Muscle layer of duodenum (tissue), 2 donors: ENCODE data around the gene SNRPD3.

ENCODE experiments used
- H3K27ac ChIP-seq: one replicate; pipeline ENCODE4 v1.7.0; 2013; ENCODE audit warnings: mild to moderate bottlenecking, low read length
- H3K27me3 ChIP-seq: one replicate; pipeline ENCODE4 v1.7.0; 2013; ENCODE audit warnings: low read depth, mild to moderate bottlenecking, control low read depth, low read length
- H3K36me3 ChIP-seq, 2 donors: one replicate each; pipeline ENCODE4 v1.7.0; 2013; ENCODE audit warnings: low read length in 2 of 2, control low read depth in 1 of 2, mild to moderate bottlenecking in 1 of 2; ENCODE audit not compliant: insufficient read depth in 2 of 2, control insufficient read depth in 1 of 2
- H3K4me1 ChIP-seq, 2 donors: one replicate each; pipeline ENCODE4 v1.7.0; 2013; ENCODE audit warnings: low read length in 2 of 2, mild to moderate bottlenecking in 2 of 2, control low read depth in 1 of 2, moderate library complexity in 1 of 2; ENCODE audit not compliant: insufficient read depth in 2 of 2, control insufficient read depth in 1 of 2
- H3K4me3 ChIP-seq, 2 donors: one replicate each; pipeline ENCODE4 v1.7.0; 2013; ENCODE audit warnings: low read length in 2 of 2, low read depth in 1 of 2, mild to moderate bottlenecking in 1 of 2
- H3K9me3 ChIP-seq, 2 donors: one replicate each; pipeline ENCODE4 v1.7.0; 2013; ENCODE audit warnings: low read length in 2 of 2, control low read depth in 1 of 2, mild to moderate bottlenecking in 1 of 2; ENCODE audit not compliant: control insufficient read depth in 1 of 2
- donor health status: healthy.

Gene SNRPD3

GRCh38 chr22:24578355-24579257, 22.8 kb downstream of the SNRPD3 start:
- no peak overlapping the region for H3K4me3 ChIP-seq
- no peaks in the 10 kb centered on the region for H3K9me3 ChIP-seq
- no peak overlapping the region for H3K27ac ChIP-seq
- H3K27me3 ChIP-seq = no peaks in the 10 kb centered on the region
- peaks cover 6 to 9% of the 10 kb centered on the region in 2 donors for H3K4me1 ChIP-seq
- H3K36me3 ChIP-seq = peaks cover 16 to 27% of the 10 kb centered on the region in 2 donors

DNA sequence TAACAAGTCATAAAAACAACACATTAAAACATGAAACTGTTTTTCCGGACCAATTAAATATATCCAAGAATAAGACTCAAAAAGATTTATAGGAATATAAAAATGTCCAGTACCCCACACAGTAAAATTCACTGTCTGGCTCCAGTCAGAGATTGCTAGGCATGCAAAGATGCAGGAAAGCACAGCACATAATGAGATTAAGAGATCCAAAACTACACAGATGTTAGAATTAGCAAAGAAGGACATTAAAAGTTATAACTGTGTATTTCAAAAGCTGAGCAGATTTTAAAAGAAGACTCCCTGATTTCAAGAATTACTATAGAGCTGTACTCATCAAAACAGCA, 23.4 kb downstream of the SNRPD3 start:
- Histone ChIP-seq H3K27ac (no peak overlapping the region), H3K9me3 (no peaks in the 10 kb centered on the region), H3K36me3 (peaks cover 10 to 22% of the 10 kb centered on the region in 2 donors), H3K27me3 (no peaks in the 10 kb centered on the region), H3K4me3 (no peak overlapping the region), H3K4me1 (peaks cover 12 to 13% of the 10 kb centered on the region in 2 donors)

DNA sequence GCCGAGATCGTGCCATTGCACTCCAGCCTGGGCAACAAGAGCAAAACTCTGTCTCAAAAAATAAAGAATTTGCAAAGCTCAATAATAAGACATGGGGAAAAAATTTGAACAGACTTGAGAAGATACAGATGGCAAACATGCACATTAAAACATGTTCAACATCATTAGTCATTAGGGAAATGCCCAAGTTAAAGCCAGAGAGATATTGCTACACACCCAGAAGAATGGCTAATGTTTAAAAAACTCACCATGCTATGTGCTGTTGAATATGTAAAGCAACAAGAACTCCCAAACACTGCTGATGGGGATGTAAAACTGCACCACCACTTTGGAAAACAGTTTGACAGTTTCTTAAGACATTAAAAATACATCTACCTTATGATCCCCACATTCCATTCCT, 24.5 kb downstream of the SNRPD3 start:
- Histone ChIP-seq H3K4me3 (no peak overlapping the region), H3K27ac (no peak overlapping the region), H3K27me3 (no peaks in the 10 kb centered on the region), H3K9me3 (no peaks in the 10 kb centered on the region), H3K36me3 (peaks cover 5 to 15% of the 10 kb centered on the region in 2 donors), H3K4me1 (peaks cover 14% of the 10 kb centered on the region in 2 donors)

DNA sequence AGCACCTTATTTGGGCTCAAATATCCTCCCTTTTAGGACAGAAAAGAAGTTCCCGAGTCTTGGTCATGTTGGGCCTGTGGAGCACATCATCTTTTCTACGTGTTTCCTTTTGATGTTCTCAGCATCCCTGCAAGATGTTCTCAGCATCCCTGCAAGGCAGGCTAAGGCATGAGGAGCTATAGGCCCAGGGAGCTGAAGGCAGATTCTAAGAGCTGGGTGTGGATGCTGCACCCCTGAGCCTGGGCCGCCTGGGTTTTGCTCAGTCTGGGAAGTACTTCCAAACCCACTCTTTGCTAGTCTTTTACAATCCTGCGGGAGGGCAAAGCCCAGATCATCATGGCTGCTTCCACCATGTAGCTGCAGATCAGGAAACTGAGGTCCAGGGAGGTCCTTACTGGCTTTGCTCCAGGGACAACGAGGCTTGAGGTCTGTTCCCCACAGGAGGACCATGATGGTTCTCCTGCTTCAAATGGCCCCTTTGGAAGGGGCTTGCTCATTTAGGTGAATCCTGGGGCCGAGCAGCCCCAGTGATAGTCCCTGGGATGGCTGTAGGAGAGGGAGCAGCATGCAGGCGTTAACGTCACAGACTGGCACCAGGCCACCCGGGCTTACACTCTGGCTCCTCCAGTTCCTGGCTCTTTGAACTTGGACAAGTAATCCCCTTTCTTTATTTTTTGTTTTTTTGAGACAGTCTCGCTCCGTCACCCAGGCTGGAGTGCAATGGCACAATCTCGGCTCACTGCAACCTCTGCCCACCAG, 26.4 kb downstream of the SNRPD3 start:
- peaks cover 5 to 20% of the 10 kb centered on the region in 2 donors for H3K36me3 ChIP-seq
- H3K4me3 ChIP-seq = no peak overlapping the region
- H3K9me3 ChIP-seq = no peaks in the 10 kb centered on the region
- H3K27me3 ChIP-seq = no peaks in the 10 kb centered on the region
- peaks cover 14% of the 10 kb centered on the region in 2 donors for H3K4me1 ChIP-seq
- H3K27ac ChIP-seq = no peak overlapping the region

- peaks cover 12 to 14% of the 10 kb centered on the region in 2 donors for H3K4me1 ChIP-seq
- H3K9me3 ChIP-seq = no peaks in the 10 kb centered on the region
- H3K4me3 ChIP-seq = peak overlapping the region; percentile 13 to 31
- peak overlapping the region; percentile 47 for H3K27ac ChIP-seq
- H3K27me3 ChIP-seq = no peaks in the 10 kb centered on the region
- peaks cover 2 to 29% of the 10 kb centered on the region in 2 donors for H3K36me3 ChIP-seq
Measured at GRCh38 chr22:24583221-24584165, 27.7 kb downstream of the SNRPD3 start.

DNA sequence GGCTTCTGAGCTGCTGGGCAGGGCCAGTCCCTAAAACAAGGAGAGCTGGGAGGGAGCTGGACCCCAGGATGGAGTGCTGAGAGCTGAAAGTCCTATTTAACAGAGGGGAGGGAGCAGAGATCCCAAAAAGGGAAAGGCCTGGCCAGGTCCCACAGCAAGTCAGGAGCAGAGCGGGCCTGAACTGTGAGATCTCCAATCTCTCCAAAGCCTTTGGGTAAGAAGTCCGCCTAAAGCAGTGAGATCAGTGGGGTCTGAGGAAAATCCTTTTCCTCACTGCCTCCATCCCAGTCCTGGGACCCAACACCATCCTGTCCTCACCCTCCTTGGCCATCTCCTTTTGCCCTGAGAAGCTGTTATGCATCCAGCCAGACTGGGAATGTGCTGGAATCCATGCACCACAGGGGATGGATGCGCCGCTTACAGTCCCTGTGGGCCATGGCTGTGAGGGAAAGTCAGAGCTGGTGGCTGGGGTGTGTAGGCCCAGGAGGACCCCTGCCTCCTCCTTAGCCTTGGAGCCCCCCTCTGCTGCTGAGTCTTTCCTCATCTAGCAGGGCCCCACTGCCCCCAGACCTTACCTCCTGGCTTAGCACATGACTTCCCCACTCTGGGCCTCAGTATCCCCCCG, 28.5 kb downstream of the SNRPD3 start:
- peaks cover 9 to 17% of the 10 kb centered on the region in 2 donors for H3K4me1 ChIP-seq
- peaks cover 0 to 36% of the 10 kb centered on the region in 2 donors for H3K36me3 ChIP-seq
- no peaks in the 10 kb centered on the region for H3K9me3 ChIP-seq
- peak overlapping the region; percentile 47 for H3K27ac ChIP-seq
- H3K4me3 ChIP-seq = peak overlapping the region in 1 of 2 donors; percentile 13
- H3K27me3 ChIP-seq = no peaks in the 10 kb centered on the region

- Histone ChIP-seq H3K9me3 (no peaks in the 10 kb centered on the region), H3K4me1 (peaks cover 9 to 17% of the 10 kb centered on the region in 2 donors), H3K4me3 (no peak overlapping the region), H3K27ac (no peak overlapping the region), H3K27me3 (no peaks in the 10 kb centered on the region), H3K36me3 (peaks cover 0 to 37% of the 10 kb centered on the region in 2 donors)
Measured at GRCh38 chr22:24584871-24585411, 29.1 kb downstream of the SNRPD3 start.

DNA sequence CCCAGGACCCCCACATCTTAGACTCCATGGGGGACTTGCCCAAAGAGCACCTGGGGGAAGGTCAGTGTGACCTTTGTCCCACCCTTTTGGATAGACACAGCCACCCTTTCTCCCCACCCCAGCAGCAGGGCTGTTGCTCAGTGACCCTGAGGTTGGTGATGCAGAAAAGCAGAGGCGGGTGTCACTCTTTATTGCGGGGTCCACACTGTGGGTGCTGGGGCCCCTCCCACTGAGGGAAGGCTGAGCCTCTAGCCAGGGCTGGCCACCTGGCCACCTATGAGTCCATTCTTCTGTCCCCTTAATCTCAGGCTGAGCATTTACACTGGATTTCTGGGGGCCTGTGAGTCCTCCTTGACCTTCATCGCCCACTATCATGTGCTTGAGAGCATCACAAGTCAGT, 29.7 kb downstream of the SNRPD3 start:
- H3K4me3 ChIP-seq = no peak overlapping the region
- no peaks in the 10 kb centered on the region for H3K9me3 ChIP-seq
- H3K27me3 ChIP-seq = no peaks in the 10 kb centered on the region
- H3K36me3 ChIP-seq = peaks cover 0 to 37% of the 10 kb centered on the region in 2 donors
- H3K27ac ChIP-seq = no peak overlapping the region
- H3K4me1 ChIP-seq = peaks cover 9 to 17% of the 10 kb centered on the region in 2 donors

GRCh38 chr22:24585927-24586546, 30.2 kb downstream of the SNRPD3 start:
- Histone ChIP-seq H3K9me3 (no peaks in the 10 kb centered on the region), H3K4me3 (no peak overlapping the region), H3K4me1 (peaks cover 9 to 17% of the 10 kb centered on the region in 2 donors), H3K27ac (no peak overlapping the region), H3K27me3 (no peaks in the 10 kb centered on the region), H3K36me3 (peaks cover 0 to 37% of the 10 kb centered on the region in 2 donors)

DNA sequence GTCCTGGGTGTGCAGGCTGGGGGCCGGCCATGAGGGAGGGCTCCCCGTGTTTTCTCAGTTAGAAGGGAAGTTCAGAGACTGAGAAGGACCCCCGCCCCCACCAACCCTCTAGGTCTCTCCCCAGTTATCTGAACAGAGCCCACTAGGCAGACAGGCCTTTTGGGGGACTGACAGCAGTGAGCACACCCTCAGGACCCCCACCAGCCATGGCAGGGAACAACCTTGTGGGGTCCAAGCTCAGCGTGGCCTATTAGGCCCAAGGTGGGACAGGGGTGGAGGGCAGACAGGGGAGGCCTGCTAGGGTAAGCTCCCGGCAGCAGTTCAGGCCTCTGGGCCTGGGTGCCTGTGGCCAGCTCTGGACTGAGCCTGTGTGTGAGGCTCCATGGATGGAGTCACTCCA, 31.5 kb downstream of the SNRPD3 start:
- Histone ChIP-seq H3K27me3 (no peaks in the 10 kb centered on the region), H3K36me3 (peaks cover 0 to 37% of the 10 kb centered on the region in 2 donors), H3K4me3 (no peak overlapping the region), H3K27ac (no peak overlapping the region), H3K9me3 (no peaks in the 10 kb centered on the region), H3K4me1 (peaks cover 9 to 24% of the 10 kb centered on the region in 2 donors)
